Activated CD4-positive, CD25-positive, alpha-beta regulatory T cell treated with anti-CD3 and anti-CD28 coated beads, Interleukin-2, amount 50 U/mL, for 16 hours (primary cell): ENCODE results near the gene NOTCH1.

Experiments used
- DNase-seq: peaks from one replicate; pipeline ENCODE4 v3.0.0-alpha.2; 2020; ENCODE audit warnings: low read depth, low spot score

The NOTCH1 gene

DNA sequence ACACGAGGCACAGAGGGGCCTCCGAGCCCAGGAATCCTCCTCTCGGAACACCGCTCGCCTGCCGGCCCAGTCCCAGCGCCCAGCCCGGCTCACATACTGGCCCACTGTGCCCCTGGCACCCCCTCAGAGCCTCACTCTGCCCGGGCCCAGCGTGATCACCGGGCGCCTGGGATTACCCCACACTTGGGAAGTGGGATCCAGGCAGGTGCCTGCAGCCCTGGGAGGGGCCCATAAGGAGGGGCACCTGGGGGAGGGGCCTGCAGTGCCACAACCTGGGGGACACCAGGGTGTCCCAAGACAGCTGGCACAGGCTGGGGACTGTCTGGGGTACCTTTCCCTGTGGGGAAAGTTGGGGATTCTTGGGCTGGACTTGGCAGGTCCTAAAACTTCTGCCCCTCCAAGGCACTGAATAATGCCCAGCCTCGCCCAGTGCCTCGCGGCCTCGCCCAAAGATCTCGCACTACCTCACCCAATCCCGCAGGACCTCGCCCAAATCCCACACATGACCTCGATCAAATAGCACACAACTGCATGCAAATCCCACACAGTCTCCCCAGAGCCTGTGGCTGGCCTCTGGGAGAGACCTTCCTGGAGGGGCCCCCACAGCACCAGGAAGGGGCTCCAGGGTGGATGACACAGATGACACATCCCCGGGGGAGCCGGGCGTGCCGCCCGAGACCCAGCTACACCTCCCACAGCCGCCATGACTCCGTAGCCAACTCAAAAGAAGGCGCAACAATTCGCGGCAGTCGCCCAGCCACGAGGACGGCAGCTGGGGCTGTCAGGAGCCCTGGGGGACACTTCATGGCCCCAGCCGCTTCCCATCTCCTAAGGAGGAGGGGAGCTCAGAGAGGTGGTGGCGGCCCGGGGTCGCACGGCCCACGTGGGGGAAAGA, 13.7 kb downstream of the NOTCH1 start:
- DNase-seq: no peak

DNA sequence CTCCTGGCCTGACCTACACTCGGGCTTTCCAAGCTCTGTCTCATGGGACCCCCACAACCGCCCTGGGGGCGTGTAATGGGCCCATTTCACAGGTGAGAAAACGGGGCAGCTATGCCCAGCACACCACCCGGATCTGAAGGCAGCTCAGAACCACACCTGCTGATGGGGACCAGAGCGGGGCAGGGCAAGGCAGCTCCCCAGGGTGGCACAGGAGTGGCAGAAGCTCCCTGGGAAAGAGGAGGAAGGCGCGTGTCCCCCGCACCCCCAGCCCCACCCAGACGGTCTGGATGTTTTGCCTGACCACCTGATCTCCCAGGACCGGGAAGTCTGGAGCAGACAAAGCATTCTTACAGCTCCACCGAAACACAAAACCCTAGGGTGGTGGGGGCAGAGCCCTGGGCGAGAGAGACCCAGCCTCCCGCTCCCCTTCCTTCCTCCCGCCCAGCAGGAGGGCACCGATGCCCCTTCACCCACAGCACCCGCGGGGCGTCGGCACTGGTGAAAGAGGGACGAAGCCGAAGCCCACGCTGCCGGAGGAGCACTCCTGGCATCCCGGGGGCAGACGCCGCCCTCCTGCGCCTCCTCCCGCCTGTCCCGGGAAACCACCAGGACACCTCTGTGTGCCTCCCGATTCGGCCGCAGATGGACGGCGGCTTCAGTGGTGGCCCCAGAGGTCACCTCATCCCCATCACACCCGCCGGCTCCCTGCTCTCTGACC, 14.5 kb downstream of the NOTCH1 start:
- no peak for DNase-seq

DNA sequence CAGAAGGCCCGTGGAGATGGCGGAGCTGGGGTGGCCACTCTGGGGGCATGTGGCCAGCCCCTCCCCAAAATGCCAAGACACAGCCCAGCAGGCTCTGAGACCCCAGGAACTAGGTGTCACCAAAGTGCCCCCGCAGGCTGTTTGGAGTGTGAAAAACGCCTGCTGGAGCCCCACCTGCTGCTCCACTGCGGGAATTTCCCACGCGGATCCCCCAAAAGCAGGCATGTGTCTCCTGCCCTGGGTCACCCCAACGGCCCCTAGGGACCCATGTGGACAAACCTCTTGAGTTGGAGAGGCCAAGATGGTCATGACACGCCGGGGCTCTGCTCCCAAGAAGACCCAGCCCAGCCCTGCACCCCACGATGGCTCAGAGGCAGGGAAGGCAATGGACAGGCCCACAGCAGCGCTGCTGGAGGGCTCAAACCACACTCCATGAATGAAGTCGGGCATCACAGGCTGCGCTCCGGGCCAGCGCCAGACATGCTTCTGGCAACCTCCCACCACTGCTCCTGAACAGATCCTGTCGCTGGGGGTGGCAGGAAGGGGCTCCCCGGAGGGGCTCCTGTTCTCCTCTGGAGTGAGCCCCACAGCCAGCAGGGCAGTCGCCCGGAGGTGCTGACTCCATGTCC, 15.3 kb downstream of the NOTCH1 start:
- DNase-seq: no peak

DNA sequence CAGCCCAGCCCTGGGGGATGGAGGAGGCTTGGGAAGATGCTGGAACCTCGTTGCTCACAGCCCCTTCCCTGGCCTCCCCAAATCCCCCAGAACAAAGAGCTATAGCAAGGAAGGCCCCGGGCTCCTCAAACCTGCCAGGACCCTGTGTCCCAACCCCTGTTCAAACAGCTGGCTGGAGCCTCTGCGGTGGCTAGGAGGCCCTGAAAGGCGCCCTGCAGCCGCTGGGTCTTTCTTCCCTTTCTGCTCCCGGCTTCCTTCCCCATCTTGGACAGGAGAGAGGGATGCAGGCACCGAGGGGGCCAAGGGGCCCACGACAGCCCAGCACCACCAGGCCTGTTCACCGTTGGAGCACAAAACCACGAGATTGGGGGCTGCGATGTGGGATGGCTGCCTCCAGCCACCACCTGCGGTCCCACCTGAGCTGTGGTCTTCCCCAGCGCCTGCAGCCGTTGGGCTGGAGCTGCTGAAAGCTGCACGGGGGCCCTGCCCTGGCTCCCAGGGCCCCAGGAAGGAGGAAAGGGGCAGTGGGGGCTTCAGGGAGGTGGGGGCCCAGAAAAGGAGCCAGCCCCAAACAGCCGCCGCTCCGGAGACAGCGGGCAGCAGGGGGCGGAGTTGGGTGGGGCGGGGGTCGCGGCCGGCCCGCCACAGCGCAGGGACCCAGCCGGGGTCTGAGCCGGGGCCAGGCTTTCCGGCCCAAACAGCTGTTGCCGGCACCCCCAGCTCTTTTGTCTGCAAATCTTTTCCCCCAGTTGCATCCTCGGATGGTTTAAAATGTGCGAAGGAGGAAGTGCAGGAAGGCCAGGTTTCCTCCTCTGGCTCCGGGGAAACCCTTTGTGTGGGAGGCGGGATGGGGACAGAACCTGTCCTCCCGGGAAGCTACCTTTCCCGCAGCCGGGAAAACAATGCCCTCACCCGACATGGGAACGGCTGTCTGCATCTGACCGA, 16.1 kb downstream of the NOTCH1 start:
- DNase-seq: no peak

DNA sequence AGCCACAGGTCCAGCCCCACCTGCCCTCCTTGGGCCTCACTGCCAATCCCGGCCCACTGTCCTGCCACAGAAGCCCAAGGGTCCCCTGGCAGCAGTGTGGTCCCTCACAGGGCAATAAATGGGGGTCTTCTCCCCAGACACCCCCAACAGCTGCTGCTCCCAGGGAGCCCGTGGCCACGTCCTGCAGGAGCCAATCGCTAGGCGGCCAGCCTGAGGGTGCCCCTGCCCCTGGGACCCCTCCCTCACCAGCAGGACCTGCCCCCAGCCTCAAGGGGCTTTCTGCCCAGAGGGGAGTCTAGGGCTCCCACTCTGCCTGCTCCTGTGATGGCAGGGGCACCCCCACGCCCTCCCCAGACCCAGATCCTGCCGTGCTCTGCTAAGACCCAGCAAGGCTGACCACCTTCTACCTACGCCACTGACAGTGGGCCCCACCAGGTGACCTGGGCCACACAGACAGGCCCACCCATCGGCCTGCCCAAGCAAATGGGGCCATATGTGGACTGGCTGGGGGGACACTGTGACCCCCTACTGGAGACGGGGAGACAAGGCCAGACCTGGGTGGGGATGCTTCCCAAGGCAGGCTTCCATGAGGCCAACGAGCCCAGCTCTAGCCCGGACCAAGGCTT, 17.0 kb downstream of the NOTCH1 start:
- DNase-seq: no peak

DNA sequence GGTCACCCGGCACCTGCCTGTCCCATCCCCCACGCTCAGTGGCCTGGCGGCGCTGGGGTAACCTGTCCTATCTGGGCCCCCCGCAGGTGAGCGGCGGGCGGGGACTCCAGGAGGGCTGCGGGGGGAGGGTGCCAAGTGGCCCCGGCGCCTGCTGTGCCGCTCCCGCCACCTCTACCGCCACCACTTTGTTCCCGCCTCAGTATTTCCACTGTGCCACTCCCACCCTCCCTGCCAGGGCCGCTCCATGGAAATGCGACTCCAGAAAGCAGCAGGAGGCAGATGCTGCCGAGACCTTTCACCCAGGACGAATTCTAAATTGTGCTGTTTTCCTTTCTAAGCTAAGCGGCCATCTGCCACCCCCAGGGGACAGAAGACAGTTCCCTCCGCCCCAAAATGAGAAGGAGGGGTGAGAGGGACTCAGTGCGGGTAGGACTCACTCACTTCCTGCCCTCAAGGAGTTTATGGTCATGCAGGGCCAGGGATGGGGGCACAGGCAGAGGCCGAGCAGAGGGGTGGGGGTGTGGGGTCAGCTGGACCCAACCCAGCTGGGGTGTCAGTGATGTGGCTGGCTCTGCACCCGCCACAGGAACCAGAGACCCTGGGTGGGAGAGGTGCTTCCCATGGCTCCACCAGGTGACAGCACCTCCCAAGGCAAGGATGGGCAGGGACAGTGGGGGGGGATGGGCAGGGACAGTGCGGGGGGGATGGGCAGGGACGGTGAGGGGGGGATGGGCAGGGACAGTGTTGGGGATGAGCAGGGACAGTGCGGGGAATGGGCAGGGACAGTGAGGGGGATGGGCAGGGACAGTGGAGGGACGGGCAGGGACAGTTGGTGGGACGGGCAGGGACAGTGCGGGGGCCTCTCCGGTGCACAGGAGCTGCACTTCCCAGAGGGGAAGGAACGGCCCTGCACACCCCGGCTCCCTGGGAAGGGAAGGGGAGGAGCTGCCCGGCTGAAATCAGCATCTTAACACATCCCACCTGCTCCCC, 17.8 kb downstream of the NOTCH1 start:
- DNase-seq: no peak

DNA sequence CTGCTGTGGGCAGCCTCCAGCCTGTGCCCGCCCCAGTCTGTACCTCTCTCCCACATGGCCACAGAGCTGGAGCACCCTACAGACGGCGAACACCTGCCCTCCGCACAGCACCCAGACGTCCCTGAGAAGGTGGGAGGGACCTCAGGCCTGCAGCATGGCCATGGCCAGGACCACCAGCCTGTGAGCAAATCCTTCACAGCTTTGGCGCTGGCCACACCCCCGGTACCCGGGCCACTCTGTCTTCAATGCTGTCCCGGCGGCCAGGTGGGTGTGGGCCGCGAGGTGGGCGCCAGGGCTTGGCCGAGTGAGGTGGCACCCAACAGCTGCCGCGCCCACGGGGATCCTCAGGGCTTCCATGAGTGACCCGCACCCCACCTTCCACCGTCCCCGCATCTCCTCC, 18.7 kb downstream of the NOTCH1 start:
- no peak for DNase-seq

DNA sequence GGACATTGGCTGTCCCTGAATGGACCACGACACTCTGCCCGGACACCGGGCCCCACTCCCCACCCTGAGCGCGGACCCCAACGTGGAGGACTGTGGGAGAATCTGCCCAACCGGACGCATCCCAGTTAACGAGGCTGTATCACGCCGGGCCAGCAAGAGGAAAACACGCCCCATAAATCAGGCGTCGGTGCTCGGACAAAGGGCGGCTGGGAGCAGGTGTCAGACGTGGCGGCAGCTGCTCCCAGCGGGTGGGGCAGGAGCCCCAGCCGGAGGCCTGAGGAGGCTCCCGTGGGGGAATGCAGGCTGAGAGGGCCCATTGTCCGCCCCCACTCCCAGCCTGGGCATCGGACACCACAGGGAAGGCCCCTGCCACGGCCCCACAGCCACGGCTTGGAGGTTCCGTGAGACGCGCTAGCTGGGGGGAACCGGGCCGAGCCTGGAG, 19.2 kb downstream of the NOTCH1 start:
- no peak for DNase-seq

DNA sequence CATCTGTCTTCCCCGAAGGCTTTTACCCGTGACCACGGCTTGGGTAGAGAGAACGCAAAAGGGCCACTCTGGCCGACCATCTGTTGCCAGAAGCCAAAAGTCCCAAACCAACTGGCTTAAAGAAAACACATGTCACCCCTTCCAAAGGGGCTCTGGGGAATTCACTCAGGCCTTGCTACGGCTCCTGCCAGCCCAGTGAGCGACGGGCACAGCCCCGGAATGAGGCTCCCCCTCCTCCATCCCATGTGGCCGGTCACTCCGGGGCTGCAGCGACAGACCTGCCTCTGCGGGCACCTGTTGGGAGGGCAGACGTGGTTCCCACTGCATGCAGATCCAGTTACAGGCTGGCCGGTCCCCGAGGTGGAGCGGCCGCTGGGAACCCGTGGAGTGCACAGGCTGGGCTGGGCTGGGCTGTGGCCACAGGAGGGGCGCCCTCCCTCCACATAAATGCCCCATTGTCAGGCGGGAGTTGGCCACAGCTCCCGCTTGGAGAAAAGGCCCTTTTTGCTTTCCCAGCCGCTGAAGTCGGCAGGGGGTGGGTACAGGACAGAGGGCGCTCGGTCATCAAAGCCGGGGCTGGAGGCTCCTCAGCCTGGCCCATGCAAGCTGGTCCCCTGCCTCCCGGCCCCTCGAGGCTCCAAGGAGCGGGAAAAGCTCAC, 19.9 kb downstream of the NOTCH1 start:
- no peak for DNase-seq

DNA sequence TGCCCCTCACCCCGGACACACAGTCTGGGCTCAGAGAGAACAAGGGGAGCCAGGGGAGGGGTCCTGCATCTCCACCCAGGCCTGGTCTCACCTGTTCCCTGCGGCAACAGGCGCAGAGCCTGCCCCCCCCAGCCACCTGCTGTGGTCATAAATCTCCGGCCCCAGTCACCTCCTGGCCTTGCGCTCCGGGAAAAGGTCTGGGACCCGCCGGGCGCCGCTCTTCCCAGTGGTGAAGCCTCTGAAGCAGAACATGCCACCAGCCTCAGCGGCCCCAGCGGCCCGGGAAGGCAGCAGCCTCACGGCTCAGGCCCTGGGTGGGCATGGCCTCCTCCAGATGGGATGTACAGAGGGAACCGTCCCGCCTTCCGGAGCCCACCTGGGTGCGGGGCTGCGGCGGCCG, 20.6 kb downstream of the NOTCH1 start:
- no peak for DNase-seq

DNA sequence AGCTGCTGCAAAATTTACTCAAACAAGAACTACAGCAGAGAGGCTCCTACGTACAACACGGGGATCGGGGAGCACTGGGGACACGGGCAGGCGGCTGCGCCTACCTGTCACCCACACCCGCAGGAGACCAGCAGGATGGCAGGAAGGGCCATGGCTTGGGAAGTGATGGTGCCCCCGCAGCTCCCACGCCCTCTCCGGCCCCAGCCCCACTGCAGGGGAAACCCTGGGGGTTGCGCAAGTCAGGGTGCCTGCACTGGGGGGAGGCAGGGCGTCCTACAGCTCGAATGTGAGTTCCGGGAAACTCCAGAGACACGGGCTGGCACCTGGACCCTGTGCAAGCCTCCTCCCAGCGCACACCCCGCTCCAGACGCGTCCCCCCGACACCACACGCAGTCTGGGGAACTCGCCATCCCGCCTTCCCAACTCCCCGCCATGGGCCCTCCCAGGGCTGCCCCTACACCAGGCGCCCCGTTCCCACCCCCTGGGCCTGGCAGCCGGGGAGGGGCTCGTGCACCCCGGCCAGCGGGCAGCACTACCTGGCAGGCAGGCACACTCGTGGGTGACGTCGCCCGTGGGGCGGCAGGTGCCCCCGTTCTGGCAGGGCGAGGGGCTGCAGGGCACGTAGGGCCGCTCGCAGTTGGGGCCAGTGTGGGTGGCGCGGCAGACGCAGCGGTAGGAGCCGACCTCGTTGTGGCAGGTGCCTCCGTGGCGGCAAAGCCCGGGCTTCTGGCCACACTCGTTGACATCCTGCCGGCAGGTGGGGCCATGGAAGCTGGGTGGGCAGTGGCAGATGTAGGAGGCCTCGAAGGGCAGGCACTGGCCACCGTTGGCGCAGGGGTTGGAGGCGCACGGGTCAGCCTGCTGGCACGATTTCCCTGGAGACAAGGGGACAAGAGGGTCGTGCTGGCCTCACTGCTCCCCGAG, 23.3 kb downstream of the NOTCH1 start:
- DNase-seq: no peak

DNA sequence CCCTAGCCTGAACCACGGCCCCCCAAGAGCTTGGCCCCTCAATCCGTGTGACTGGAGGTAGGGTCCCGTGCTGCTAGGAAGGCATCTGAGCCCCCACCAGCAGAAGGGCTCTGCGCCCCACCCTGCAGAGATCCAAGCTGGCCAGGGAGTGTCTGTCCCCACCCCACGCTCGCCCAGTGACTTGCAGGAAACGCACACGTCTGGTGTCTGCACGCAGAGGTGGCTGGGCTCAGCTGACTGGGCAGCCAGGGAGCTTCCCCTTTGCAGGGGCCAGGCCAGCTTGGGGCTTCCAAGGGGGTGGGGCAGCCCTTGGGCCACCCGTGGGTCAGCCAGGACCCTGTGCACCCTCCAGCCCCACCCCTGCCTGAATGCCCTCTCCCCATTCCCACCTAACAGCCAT, 24.3 kb downstream of the NOTCH1 start:
- DNase-seq: no peak

DNA sequence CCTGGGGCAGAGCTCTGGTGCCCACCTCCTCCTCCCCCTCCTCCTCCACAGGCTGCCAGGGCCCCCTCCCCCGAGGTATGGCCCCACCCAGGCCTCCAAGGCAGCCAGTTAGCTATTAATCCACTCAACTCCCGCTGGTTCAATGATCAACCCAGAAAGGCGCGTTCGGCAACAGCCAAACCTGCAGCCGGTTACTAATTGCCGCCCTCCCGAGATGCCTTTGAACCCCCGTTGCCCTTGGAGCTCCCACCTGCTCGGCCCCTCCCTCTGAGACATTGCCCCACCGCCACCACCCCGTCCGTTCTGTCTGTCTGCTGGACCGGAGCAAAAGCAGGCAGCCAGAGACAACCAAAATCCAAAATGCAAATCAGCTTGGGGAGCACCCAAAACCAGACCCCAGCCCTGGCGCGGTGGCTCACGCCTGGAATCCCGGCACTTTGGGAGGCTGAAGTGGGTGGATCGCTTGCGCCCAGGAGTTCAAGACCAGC, 25.8 kb downstream of the NOTCH1 start:
- DNase-seq: no peak

DNA sequence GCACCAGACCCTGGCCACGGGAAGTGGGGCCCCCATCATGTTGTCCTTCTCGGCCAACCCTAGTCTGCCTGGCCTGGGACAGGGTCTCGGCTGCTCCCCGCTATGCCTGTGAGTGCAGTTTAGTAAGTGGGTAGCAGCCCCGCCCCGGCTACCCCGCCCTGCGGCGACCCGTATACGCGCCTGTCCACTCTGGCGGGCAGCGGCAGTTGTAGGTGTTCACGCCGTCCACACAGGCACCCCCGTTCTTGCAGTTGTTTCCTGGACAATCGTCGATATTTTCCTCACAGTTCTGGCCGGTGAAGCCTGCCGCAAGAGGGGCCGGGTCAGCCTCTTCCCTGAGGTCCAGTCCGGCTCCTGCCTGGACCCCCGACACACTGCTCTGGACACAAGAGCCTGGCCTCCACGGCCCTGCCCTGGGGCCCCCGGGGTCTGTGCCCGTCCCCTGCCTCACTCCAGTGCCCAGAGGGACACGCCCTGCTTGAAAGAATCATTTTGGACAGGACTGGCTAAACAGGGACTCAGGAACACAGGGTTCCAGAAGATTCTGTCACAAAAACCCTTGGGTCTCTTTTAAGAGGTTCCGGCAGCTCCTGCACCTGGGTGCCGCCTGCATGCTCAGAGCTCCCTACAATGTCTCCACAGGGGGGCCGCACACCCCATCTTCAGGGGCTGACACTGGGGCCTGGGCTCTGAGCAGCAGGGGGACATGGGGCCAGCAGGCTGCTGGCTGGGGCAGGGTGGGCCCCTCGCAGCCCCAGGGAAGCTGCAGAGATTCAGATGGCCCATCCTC, 26.4 kb downstream of the NOTCH1 start:
- DNase-seq: no peak

DNA sequence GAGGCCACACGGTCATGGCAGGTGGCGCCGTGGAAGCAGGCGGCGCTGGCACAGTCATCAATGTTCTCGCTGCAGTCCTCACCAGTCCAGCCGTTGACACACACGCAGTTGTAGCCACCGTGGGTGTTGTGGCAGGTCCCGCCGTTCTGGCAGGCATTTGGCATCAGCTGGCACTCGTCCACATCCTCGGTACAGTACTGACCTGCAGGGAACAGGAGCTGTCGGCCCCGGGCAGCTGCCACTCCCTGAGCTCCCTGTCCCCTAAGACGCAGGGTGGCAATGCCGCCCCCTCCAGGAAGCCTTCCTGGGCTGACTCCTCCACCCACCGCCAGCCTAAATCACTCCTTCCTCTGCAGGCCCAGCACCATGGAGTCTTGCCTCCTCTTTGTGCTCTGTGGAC, 27.2 kb downstream of the NOTCH1 start:
- DNase-seq: no peak

DNA sequence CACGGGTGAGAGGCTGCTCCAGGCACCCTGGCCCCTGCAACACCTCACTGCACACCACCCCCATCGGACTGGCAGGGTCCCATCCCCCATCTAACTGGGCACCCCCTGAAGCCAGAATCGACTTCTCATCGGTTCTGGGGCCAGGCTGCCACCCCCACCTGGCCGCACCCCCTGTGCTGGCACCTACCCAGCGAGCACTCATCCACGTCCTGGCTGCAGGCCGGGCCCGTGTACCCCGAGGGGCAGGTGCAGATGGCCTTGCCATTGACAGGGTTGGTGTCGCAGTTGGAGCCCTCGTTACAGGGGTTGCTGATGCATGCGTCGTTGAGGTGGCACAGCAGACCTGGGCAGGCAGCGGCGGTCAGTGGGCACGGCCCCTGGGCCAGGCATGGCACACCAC, 27.9 kb downstream of the NOTCH1 start:
- DNase-seq: no peak
